Activated naive CD4-positive, alpha-beta T cell treated with anti-CD3 and anti-CD28 coated beads, Interleukin-2, amount 10 ng/mL, durations not matched to agents 7 days and 5 days (primary cell): Measurements from ENCODE around the gene COA1.
A peak's percentile ranks its signal among the peaks of the same experiment; 100 is the strongest.
"Not testable (repeated sequence)": the region's sequence is repeated elsewhere in the genome, so short reads cannot be mapped to it uniquely, and the experiment has no call there.

ENCODE experiments used
- CTCF ChIA-PET: fragments of 350-600 bp; sonication (Branson Sonifier 250); formaldehyde crosslinking; loops from one replicate; lab custom pipeline; 2021; ENCODE audit warnings: antibody characterized with exemption; lab: Charles Lee
- DNase-seq: peaks from one replicate; pipeline ENCODE4 v3.0.0-alpha.2; 2020
- H3K27ac Mint-ChIP-seq: one replicate; pipeline ENCODE4 v1.8.0; 2021; ENCODE audit warnings: mild to moderate bottlenecking, moderate library complexity, mixed read lengths
- H3K27me3 Mint-ChIP-seq: one replicate; pipeline ENCODE4 v1.8.0; 2021; ENCODE audit warnings: mild to moderate bottlenecking, mixed read lengths
- H3K36me3 Mint-ChIP-seq: one replicate; pipeline ENCODE4 v1.8.0; 2021; ENCODE audit warnings: mixed read lengths
- H3K4me1 Mint-ChIP-seq: one replicate; pipeline ENCODE4 v1.8.0; 2021; ENCODE audit warnings: mixed read lengths
- H3K4me3 Mint-ChIP-seq: one replicate; pipeline ENCODE4 v1.8.0; 2021; ENCODE audit warnings: mild to moderate bottlenecking, moderate library complexity, mixed read lengths
- H3K9me3 Mint-ChIP-seq: one replicate; pipeline ENCODE4 v1.8.0; 2021; ENCODE audit warnings: mixed read lengths

Gene COA1

GRCh38 chr7:43752411-43752810 lies 23.1 kb upstream of the COA1 start:
- Mint-ChIP-seq H3K27ac (no peak overlapping the region), H3K4me3 (no peak overlapping the region), H3K27me3 (peaks cover 38% of the 10 kb centered on the region), H3K36me3 (no peaks in the 10 kb centered on the region), H3K4me1 (peaks cover 13% of the 10 kb centered on the region), H3K9me3 (no peaks in the 10 kb centered on the region)
- no peak for DNase-seq
- CTCF ChIA-PET = no interaction called here

GRCh38 chr7:43750016-43750887 lies 20.9 kb upstream of the COA1 start:
- CTCF ChIA-PET = interaction anchor here (1.2 to 1.5 kb wide), 3 partner anchors 8 to 168 kb away, joined by 3 to 4 read pairs (median 3); partner anchors contain the start of genes BLVRA and STK17A
- peaks cover 2% of the 10 kb centered on the region for H3K4me1 Mint-ChIP-seq
- H3K36me3 Mint-ChIP-seq = no peaks in the 10 kb centered on the region
- DNase-seq = no peak
- H3K27me3 Mint-ChIP-seq = peaks cover 33% of the 10 kb centered on the region
- H3K27ac Mint-ChIP-seq = no peak overlapping the region
- H3K9me3 Mint-ChIP-seq = no peaks in the 10 kb centered on the region
- H3K4me3 Mint-ChIP-seq = no peak overlapping the region

DNA sequence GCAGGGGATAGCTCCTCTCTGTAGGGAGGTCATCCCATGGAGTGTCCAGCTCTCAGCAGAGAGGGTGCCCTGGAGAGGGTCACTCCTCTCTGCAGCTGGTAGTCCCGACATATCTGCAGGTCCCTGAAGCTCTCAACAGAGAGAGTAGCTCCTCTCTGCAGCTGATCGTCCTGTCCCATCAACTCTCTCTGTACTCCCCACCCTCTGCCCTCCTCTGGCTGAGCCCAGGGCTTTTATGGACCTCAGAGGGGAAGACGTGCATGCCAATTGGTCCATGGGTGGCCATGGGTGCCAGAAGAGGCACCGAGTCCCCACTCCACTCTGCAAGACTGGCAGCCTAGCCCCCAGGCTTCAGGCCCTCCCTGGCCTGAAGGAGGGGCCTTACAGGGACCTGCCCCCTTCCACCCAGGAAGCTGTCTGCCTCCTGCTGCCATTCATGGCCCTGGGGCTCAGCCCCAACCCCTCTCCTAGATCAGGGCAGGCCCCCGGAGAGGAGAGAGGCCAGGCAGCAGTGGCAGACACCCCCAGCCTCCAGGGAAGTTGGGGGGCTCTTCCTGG lies 20.1 kb upstream of the COA1 start:
- Mint-ChIP-seq H3K36me3 (no peaks in the 10 kb centered on the region), H3K27me3 (peaks cover 29% of the 10 kb centered on the region), H3K4me1 (peaks cover 2% of the 10 kb centered on the region), H3K27ac (no peak overlapping the region), H3K9me3 (no peaks in the 10 kb centered on the region), H3K4me3 (no peak overlapping the region)
- CTCF ChIA-PET = interaction anchor here (1.4 kb wide), 1 partner anchor 9 kb away, joined by 3 read pairs; the partner anchor contains the start of gene BLVRA
- DNase-seq = no peak

GRCh38 chr7:43747328-43748105 lies 18.2 kb upstream of the COA1 start:
- Mint-ChIP-seq H3K36me3 (no peaks in the 10 kb centered on the region), H3K9me3 (no peaks in the 10 kb centered on the region), H3K27ac (no peak overlapping the region), H3K27me3 (peaks cover 14% of the 10 kb centered on the region), H3K4me1 (peaks cover 2% of the 10 kb centered on the region), H3K4me3 (no peak overlapping the region)
- DNase-seq = no peak
- CTCF ChIA-PET = interaction anchor here (0.6 kb wide), 1 partner anchor 91 kb away, joined by 3 read pairs; no protein-coding TSS in a partner anchor

DNA sequence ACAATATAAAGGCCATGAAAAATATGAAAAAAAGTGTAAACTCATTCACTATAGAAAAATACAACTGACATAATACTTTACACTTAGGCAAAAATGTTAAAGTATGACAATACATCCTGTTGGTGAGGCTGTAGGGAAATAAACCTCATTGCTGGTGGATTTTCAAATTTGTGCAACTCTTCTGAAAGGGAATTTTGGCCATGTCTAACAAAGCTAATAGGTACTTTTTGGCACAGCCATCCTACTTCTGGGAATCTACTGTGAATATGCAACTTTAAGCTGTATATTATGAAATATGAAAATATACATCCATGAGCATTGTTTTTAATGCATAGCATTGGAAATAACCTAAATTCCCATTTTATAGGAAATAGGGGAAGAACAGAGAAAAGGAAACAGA lies 13.4 kb upstream of the COA1 start:
- CTCF ChIA-PET = interaction anchor here (1.5 kb wide), 1 partner anchor 160 kb away, joined by 3 read pairs; the partner anchor contains the start of gene STK17A
- no peak overlapping the region for H3K27ac Mint-ChIP-seq
- no peaks in the 10 kb centered on the region for H3K36me3 Mint-ChIP-seq
- H3K4me3 Mint-ChIP-seq = no peak overlapping the region
- no peaks in the 10 kb centered on the region for H3K9me3 Mint-ChIP-seq
- H3K27me3 Mint-ChIP-seq = peaks cover 9% of the 10 kb centered on the region
- DNase-seq = no peak
- no peaks in the 10 kb centered on the region for H3K4me1 Mint-ChIP-seq

- no peak for DNase-seq
- no peaks in the 10 kb centered on the region for H3K36me3 Mint-ChIP-seq
- peaks cover 7% of the 10 kb centered on the region for H3K27me3 Mint-ChIP-seq
- CTCF ChIA-PET = interaction anchor here (1.9 kb wide), 1 partner anchor 155 kb away, joined by 8 read pairs; the partner anchor contains the start of gene STK17A
- peaks cover 5% of the 10 kb centered on the region for H3K4me1 Mint-ChIP-seq
- H3K27ac Mint-ChIP-seq = no peak overlapping the region
- no peaks in the 10 kb centered on the region for H3K9me3 Mint-ChIP-seq
- H3K4me3 Mint-ChIP-seq = no peak overlapping the region
Measured at GRCh38 chr7:43737467-43738127, 8.3 kb upstream of the COA1 start.

DNA sequence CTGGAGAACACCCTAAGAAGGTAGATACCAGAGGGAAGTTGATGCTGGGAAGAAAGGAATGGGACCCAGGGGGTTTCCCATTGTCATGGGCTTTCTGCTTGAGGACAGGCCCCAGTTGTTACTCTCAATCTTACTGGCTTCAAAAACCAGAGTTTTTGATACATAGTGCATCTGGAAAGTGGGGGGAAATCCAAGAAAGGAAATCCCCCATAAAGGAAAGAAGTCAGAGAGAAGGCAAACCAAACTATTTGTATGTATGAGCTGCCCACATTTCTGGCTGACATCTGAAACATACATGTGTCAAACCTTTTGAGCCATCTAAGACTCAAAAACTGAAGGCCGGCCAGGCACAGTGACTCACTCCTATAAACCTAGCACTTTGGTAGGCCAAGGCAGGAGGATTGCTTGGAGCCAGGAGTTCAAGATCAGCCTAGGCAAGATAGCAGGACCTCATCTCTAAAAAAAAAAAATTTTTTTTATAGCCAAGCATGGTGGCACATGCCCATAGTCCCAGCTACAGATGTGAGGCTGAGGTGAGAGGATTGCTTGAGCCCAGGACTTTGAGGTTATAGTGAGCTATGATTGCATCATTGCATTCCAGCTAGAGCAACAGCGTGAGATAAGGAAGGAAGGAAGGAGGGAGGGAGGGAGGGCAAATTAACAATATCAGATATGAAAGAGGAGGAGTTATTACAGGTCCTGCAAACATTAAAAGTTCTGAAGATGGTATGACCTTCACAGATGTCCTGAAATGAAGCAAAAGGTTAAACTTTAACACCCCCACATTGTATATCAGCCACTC lies 6.7 kb upstream of the COA1 start:
- H3K27ac Mint-ChIP-seq = no peak overlapping the region

GRCh38 chr7:43735403-43735801 lies 6.1 kb upstream of the COA1 start:
- no peak overlapping the region for H3K4me3 Mint-ChIP-seq
- CTCF ChIA-PET = no interaction called here
- peaks cover 6% of the 10 kb centered on the region for H3K4me1 Mint-ChIP-seq
- no peaks in the 10 kb centered on the region for H3K9me3 Mint-ChIP-seq
- no peak overlapping the region for H3K27ac Mint-ChIP-seq
- peaks cover 17% of the 10 kb centered on the region for H3K27me3 Mint-ChIP-seq
- no peaks in the 10 kb centered on the region for H3K36me3 Mint-ChIP-seq
- no peak for DNase-seq

More for the DNA sequence above, 6.7 kb upstream of the COA1 start:
- H3K27me3 Mint-ChIP-seq = peaks cover 14% of the 10 kb centered on the region
- peaks cover 5% of the 10 kb centered on the region for H3K4me1 Mint-ChIP-seq
- no peak overlapping the region for H3K4me3 Mint-ChIP-seq
- no peaks in the 10 kb centered on the region for H3K9me3 Mint-ChIP-seq
- no peaks in the 10 kb centered on the region for H3K36me3 Mint-ChIP-seq
- CTCF ChIA-PET = interaction anchor here (1.0 to 1.9 kb wide), 2 partner anchors 153 to 297 kb away, joined by 3 to 8 read pairs; partner anchors contain the start of gene STK17A
- no peak for DNase-seq

DNA sequence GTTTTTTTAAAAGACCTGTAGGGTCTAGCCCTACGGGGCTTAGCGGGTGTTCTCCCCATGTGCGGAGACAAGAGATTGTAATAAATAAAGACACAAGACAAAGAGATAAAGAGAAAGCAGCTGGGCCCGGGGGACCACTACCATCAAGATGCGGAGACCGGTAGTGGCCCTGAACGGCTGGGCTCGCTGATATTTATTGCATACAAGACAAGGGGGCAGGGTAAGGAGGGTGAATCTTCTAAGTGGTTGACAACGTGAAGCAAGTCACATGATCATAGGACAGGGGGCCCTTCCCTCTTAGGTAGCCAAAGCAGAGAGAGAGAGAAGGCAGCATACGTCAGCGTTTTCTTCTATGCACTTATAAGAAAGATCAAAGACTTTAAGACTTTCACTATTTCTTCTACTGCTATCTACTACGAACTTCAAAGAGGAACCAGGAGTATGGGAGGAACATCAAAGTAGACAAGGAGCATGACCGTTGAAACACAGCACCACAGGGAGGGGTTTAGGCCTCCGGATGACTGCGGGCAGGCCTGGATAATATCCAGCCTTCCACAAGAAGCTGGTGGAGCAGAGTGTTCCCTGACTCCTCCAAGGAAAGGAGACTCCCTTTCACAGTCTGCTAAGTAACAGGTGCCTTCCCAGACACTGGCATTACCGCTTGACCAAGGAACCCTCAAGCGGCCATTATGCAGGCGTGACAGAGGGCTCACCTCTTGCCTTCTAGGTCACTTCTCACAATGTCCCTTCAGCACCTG lies 5.4 kb upstream of the COA1 start:
- H3K27me3 Mint-ChIP-seq = peaks cover 17% of the 10 kb centered on the region
- peaks cover 11% of the 10 kb centered on the region for H3K4me1 Mint-ChIP-seq
- H3K9me3 Mint-ChIP-seq, H3K4me3 Mint-ChIP-seq, H3K36me3 Mint-ChIP-seq, H3K27ac Mint-ChIP-seq, DNase-seq: not testable (repeated sequence)
- CTCF ChIA-PET = interaction anchor here (0.8 kb wide), 1 partner anchor 102 kb away, joined by 3 read pairs; no protein-coding TSS in a partner anchor

DNA sequence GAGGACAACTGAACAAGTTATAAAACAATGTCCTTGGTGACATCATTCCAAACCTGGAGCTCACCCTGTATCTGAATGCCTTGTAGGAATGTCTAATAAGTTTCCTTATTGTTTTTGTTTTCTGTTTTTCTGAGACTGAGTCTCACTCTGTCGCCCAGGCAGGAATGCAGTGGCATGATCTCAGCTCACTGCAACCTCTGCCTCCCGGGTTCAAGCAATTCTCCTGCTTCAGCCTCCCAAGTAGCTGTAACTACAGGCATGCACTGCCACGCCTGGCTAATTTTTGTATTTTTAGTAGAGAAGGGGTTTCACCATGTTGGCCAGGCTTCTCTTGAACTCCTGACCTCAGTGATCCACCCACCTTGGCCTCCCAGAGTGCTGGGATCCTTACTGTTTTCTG lies 2.2 kb upstream of the COA1 start:
- H3K9me3 Mint-ChIP-seq, H3K27me3 Mint-ChIP-seq, CTCF ChIA-PET, DNase-seq, H3K36me3 Mint-ChIP-seq, H3K4me3 Mint-ChIP-seq, H3K27ac Mint-ChIP-seq: not testable (repeated sequence)
- peaks cover 36% of the 10 kb centered on the region for H3K4me1 Mint-ChIP-seq

DNA sequence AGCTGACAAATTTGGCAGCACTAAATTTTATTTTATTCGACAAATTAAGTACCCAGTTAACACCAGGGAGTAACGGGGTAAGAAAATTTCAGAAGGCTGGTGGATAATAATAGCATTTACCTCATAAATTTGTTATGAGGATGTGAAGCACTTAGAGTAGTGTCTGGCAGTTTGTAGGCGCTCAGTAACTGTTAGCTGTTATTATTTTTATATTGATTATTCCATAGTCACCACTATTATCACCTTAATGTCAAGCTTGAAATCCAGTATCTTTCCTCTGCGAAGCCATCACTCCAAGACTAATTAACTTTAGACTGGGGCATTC lies 563 bp upstream of the COA1 start:
- CTCF ChIA-PET = interaction anchor here (0.6 to 2.7 kb wide), 8 partner anchors 9 to 148 kb away, joined by 3 to 19 read pairs (median 4); partner anchors contain the start of gene STK17A
- peaks cover 8% of the 10 kb centered on the region for H3K36me3 Mint-ChIP-seq
- H3K27ac Mint-ChIP-seq = peak overlapping the region; percentile 86
- DNase-seq = no peak
- H3K4me1 Mint-ChIP-seq = peaks cover 42% of the 10 kb centered on the region
- H3K27me3 Mint-ChIP-seq = peaks cover 10% of the 10 kb centered on the region
- H3K9me3 Mint-ChIP-seq = no peaks in the 10 kb centered on the region
- H3K4me3 Mint-ChIP-seq = peak overlapping the region; percentile 90

- CTCF ChIA-PET = interaction anchor here (1.4 kb wide), 1 partner anchor 145 kb away, joined by 6 read pairs; the partner anchor contains the start of gene STK17A
Measured at GRCh38 chr7:43727494-43727893, 1.8 kb downstream of the COA1 start.

More at GRCh38 chr7:43727494-43727893, 1.8 kb downstream of the COA1 start:
- Mint-ChIP-seq H3K27me3 (peaks cover 10% of the 10 kb centered on the region), H3K4me1 (peaks cover 37% of the 10 kb centered on the region), H3K36me3 (peaks cover 11% of the 10 kb centered on the region), H3K27ac (no peak overlapping the region), H3K9me3 (no peaks in the 10 kb centered on the region), H3K4me3 (peak overlapping the region; percentile 58)
- DNase-seq = no peak
